HL-60/S4 treated with retinoic acid at 250 ng/mL for 4 days and 3 days (cell line): ENCODE measurements around the gene RFNG.

Experiments used
- in situ Hi-C: fragments of 300-500 bp; cut with MboI; formaldehyde crosslinking; loops from 2 replicates; pipeline ENCODE4 v1.7.0; 2022; ENCODE audit warnings: low sequenced_read_pairs

RFNG gene

DNA sequence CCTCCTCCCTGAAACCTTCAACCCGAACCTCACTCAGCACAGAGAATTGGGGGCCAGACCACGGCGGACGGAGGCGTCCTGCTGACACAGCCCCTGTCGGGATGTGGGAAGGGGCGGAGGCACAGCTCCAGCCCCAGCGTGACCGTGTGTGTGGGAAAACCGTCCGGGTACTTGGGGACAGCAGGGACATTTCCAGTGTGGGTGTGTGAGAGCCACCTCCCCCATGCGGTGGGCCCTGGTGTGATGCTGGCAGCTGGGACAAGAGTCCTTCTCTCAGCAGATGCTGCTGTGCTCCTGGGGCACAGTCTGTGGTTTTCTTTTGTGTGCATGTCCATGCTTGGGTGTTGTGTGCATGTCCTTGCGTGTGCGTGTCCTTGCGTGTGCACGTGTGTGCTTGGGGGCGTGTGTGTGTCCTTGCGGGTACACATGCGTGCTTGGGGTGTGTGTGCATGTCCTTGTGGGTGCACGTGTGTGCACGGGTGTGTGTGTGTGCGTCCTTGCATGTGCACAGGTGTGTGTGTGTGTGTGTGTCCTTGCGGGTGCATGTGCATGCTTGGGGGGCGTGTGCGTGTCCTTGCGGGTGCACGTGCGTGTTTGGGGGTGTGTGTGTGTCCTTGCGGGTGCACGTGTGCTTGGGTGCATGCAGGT, 45.8 kb downstream of the RFNG start:
- in situ Hi-C loops = no loop called here

GRCh38 chr17:82004517-82005455, 46.8 kb downstream of the RFNG start:
- in situ Hi-C loops = no loop called here

DNA sequence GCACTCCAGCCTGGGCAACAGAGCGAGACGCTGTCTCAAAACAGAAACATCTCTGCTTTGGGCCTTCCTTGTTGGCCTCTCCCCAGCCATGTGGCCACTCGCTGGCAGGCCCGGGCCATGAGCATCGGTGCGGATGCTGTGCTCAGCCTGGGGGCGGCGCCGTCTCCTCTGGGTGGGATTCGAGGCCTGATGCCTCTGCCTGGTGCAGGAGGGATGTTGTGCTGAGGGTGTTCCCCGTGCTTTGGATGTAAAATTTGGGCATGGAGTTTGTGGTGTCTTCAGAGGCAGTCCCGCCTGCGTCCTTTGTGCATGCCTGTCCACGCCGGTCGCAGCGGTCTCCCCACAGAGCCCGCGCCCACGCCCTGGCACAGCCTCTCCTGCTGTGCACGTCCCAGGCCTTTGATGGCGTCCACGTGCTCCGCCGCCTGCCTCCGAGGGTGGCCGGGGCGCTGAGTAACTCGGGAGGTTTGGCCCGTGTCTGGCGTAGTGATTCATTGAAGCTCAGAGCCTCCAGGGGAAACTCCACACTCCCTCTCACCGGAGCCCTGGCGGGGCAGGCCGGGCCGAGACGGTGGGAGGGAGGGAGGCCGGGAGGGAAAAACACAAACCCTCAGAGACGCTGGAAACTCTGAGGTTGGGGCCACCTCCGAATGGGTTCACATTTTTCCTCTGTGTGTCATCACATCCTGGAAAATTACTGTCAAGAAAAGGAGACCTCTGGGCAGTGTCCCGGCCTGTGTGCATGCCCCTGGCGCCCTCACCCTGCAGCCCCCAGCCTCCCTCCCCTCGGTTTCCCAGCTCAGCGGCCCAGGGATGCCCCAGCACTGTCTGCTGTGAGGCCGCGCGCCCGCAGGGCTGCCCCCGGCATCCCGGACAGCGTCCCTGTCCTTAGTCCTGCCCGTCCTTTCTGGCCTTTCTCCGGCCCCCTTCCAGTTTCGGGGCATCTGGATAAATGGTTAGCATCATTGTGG, 47.9 kb downstream of the RFNG start:
- in situ Hi-C loops = no loop called here

- in situ Hi-C loops = no loop called here
These were observed 50.0 kb downstream of the RFNG start for GRCh38 chr17:82001571-82002056.

- in situ Hi-C loops = no loop called here
These were observed 50.6 kb downstream of the RFNG start for GRCh38 chr17:82000803-82001570.

GRCh38 chr17:81999976-82000802, 51.4 kb downstream of the RFNG start:
- in situ Hi-C loops = no loop called here

DNA sequence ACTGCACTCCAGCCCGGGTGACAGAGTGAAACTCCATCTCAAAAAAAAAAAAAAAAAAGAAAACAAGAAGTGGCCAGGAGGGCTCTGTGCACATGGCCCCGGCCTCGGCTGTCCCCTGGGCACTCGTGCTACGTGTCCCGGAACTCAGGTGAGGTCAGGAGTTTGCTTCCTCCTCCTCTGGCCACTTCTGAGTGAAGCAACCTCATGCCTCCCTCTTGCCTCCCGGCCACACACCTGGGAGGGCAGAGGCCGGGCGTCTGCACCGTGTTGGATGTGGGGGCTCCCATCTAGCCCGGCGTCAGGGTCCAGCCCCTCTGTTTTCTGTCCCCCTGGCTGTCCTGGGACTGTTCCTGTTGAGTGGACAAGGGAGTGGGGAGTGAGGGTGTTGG, 52.0 kb downstream of the RFNG start:
- in situ Hi-C loops = no loop called here

DNA sequence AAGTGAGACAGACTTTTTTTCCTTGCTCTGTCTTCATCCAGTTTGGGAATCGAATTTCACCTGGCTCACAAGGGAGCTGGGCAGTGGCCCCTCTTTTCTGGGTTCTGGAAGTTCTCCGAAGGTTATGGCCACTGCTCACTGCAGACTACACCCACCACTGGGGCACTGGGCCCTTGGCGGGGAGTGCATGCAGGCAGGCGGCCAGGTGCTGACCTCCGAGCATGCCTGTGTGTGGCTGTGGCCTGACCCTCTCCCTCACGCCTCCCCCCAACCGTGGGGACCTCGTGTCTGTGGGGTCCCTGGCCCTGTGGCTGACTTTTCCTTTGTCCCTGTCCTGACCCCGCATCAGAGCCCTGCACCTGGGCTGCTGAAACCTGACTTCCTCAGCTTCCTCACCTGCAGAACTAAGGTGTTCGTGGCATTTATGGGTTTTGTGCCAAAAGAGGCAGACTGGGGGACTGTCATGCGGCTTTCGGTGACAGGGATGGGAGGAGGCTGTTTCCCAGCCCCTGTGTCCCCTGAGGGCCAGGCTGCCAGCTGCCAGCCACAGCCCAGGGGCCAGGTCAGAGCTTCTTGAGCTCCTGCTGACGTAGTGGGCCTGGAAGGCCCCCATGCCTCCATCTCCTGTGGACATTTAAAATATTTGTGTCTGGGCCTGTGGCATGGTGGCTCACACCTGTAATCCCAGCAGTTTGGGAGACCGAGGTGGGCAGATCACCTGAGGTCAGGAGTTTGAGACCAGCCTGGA, 52.7 kb downstream of the RFNG start:
- in situ Hi-C loops = no loop called here

- in situ Hi-C loops = no loop called here
These were observed 53.4 kb downstream of the RFNG start for GRCh38 chr17:81998212-81998611.
